A673 (cell line): Measurements from ENCODE around the gene ETS2. TPM values are rescaled to one million over a fixed set of nuclear protein-coding genes. Genes with fewer than 3 reads are reported as not detected.

Source experiments
- BruUV-seq: library from RNA; stranded (reverse); fragments of 400-500 nt; replicated peaks from 2 replicates; lab custom pipeline; 2021; lab: Mats Ljungman, UMichigan
- CTCF ChIA-PET: fragments of 300-600 bp; sonication (Branson Sonifier 250); formaldehyde crosslinking; loops from one replicate; lab custom pipeline; 2022; ENCODE audit warnings: antibody characterized with exemption; lab: Charles Lee
- POLR2A ChIA-PET: fragments of 300-600 bp; sonication (Branson Sonifier 250); formaldehyde crosslinking; loops from one replicate; lab custom pipeline; 2022; ENCODE audit warnings: antibody characterized with exemption; ENCODE audit not compliant: low non-redundant PET; lab: Charles Lee
- DNase-seq: peaks from one replicate; pipeline ENCODE4 v3.0.0-alpha.2; 2015; ENCODE audit warnings: low spot score
- H3K27ac ChIP-seq: fragments of 200-600 bp; sonication (generic); 2 replicates; pipeline ENCODE4 v1.5.1; 2016; ENCODE audit warnings: mixed run types, low read depth, mild to moderate bottlenecking, mixed read lengths, antibody characterized with exemption, low read length; ENCODE audit not compliant: poor library complexity, severe bottlenecking
- H3K27me3 ChIP-seq: fragments of 200-600 bp; sonication (generic); replicated peaks from 2 replicates; pipeline ENCODE4 v1.6.1; 2017; ENCODE audit warnings: mixed run types, low read depth, mild to moderate bottlenecking, mixed read lengths, antibody characterized with exemption, low read length; ENCODE audit not compliant: insufficient read depth, poor library complexity
- H3K36me3 ChIP-seq: fragments of 200-600 bp; sonication (generic); 2 replicates; pipeline ENCODE4 v1.6.1; 2016; ENCODE audit warnings: mixed run types, mild to moderate bottlenecking, mixed read lengths, antibody characterized with exemption, low read length; ENCODE audit not compliant: insufficient read depth, poor library complexity, severe bottlenecking
- H3K4me1 ChIP-seq: fragments of 200-600 bp; sonication (generic); 2 replicates; pipeline ENCODE4 v1.6.1; 2017; ENCODE audit warnings: mixed run types, mild to moderate bottlenecking, mixed read lengths, antibody characterized with exemption, low read length; ENCODE audit not compliant: insufficient read depth, poor library complexity, severe bottlenecking
- H3K4me3 ChIP-seq: fragments of 200-600 bp; sonication (generic); 2 replicates; pipeline ENCODE4 v1.5.1; 2016; ENCODE audit warnings: low read depth, mixed run types, mild to moderate bottlenecking, mixed read lengths, low read length; ENCODE audit not compliant: poor library complexity, severe bottlenecking
- H3K9me3 ChIP-seq: fragments of 200-600 bp; sonication (generic); 2 replicates; pipeline ENCODE4 v1.6.1; 2016; ENCODE audit warnings: mixed run types, low read depth, mild to moderate bottlenecking, mixed read lengths, antibody characterized with exemption, low read length; ENCODE audit not compliant: poor library complexity, severe bottlenecking
- CTCF ChIP-seq: fragments of 300-800, 200-600 bp; sonication (generic); conservative IDR thresholded peaks from 2 replicates; pipeline ENCODE4 v1.5.1; 2017; ENCODE audit warnings: low read depth, mild to moderate bottlenecking, antibody characterized with exemption, low read length, moderate library complexity, mixed read lengths
- EZH2 ChIP-seq: fragments of 200-600 bp; sonication (generic); IDR thresholded peaks from 2 replicates; pipeline ENCODE4 v1.6.1; 2017; ENCODE audit warnings: borderline replicate concordance, low read depth, mild to moderate bottlenecking, mixed read lengths, antibody characterized with exemption, low read length; ENCODE audit not compliant: poor library complexity, severe bottlenecking
- intact Hi-C: fragments of 100-400 bp; cut with micrococcal nuclease; formaldehyde crosslinking; loops from one replicate; pipeline ENCODE4 v1.10.0; 2022; ENCODE audit not compliant: unreplicated experiment
- total RNA-seq: library from RNA; stranded (reverse); gene quantifications from 2 replicates; pipeline ENCODE4 v1.2.3, GENCODE V29; 2021

The ETS2 gene
- total RNA-seq, 1 experiment from 2014 or later: 45.6 TPM

GRCh38 chr21:38863843-38864363 is 58.2 kb downstream of the ETS2 start:
- Histone ChIP-seq H3K27me3 (no peaks in the 10 kb centered on the region), H3K36me3 (no peaks in the 10 kb centered on the region), H3K4me3 (no peak overlapping the region), H3K9me3 (no peaks in the 10 kb centered on the region), H3K27ac (no peak overlapping the region), H3K4me1 (no peaks in the 10 kb centered on the region)
- no TSS peak for BruUV-seq
- ChIA-PET CTCF (no interaction called here), POLR2A (no interaction called here)
- DNase-seq: no peak
- no peak for TF ChIP-seq CTCF
- intact Hi-C loops: no loop called here

- Histone ChIP-seq H3K27ac (no peak overlapping the region), H3K9me3 (no peaks in the 10 kb centered on the region), H3K4me3 (no peak overlapping the region), H3K4me1 (no peaks in the 10 kb centered on the region), H3K27me3 (no peaks in the 10 kb centered on the region), H3K36me3 (no peaks in the 10 kb centered on the region)
- DNase-seq: no peak
- CTCF ChIA-PET: no interaction called here
- no TSS peak for BruUV-seq
- TF ChIP-seq CTCF (no peak), EZH2 (no peak)
- intact Hi-C loops: no loop called here
- POLR2A ChIA-PET: no interaction called here
These were observed 59.2 kb downstream of the ETS2 start for GRCh38 chr21:38864964-38865363.

- CTCF ChIA-PET: no interaction called here
These were observed 63.5 kb downstream of the ETS2 start for GRCh38 chr21:38869196-38869595.

More at GRCh38 chr21:38869196-38869595, 63.5 kb downstream of the ETS2 start:
- TF ChIP-seq CTCF (no peak), EZH2 (no peak)
- H3K27ac ChIP-seq: no peak overlapping the region
- no peaks in the 10 kb centered on the region for H3K27me3 ChIP-seq
- no peak for DNase-seq
- intact Hi-C loops: no loop called here
- no peak overlapping the region for H3K4me3 ChIP-seq
- H3K36me3 ChIP-seq: no peaks in the 10 kb centered on the region
- no TSS peak for BruUV-seq
- POLR2A ChIA-PET: no interaction called here
- H3K9me3 ChIP-seq: no peaks in the 10 kb centered on the region
- H3K4me1 ChIP-seq: no peaks in the 10 kb centered on the region
